ENCODE data around the gene ST3GAL4.

The ST3GAL4 gene

GRCh38 chr11:126331286-126331685 is 24.2 kb upstream of the ST3GAL4 start:
- no peak for DNase-seq (ENCODE audit: low spot score)

GRCh38 chr11:126332221-126332711 is 23.2 kb upstream of the ST3GAL4 start:
- DNase-seq (ENCODE audit: low spot score): no peak

- no peak for DNase-seq (ENCODE audit: low spot score)
These were observed 22.3 kb upstream of the ST3GAL4 start for GRCh38 chr11:126333142-126333541.

- no peak for DNase-seq (ENCODE audit: low spot score)
These were observed 20.6 kb upstream of the ST3GAL4 start for GRCh38 chr11:126334659-126335462.

GRCh38 chr11:126335463-126335760 is 20.1 kb upstream of the ST3GAL4 start:
- no peak for DNase-seq (ENCODE audit: low spot score)

- no peak for DNase-seq (ENCODE audit: low spot score)
These were observed 19.3 kb upstream of the ST3GAL4 start for GRCh38 chr11:126336138-126336541.

GRCh38 chr11:126336671-126337101 is 18.8 kb upstream of the ST3GAL4 start:
- no peak for DNase-seq (ENCODE audit: low spot score)

- DNase-seq (ENCODE audit: low spot score): no peak
These were observed 18.4 kb upstream of the ST3GAL4 start for GRCh38 chr11:126337126-126337473.

- no peak for DNase-seq (ENCODE audit: low spot score)
These were observed 17.8 kb upstream of the ST3GAL4 start for GRCh38 chr11:126337474-126338241.

GRCh38 chr11:126338346-126339055 is 17.0 kb upstream of the ST3GAL4 start:
- no peak for DNase-seq (ENCODE audit: low spot score)

GRCh38 chr11:126339073-126339862 is 16.2 kb upstream of the ST3GAL4 start:
- no peak for DNase-seq (ENCODE audit: low spot score)

- DNase-seq (ENCODE audit: low spot score): no peak
These were observed 15.5 kb upstream of the ST3GAL4 start for GRCh38 chr11:126339863-126340434.

- DNase-seq (ENCODE audit: low spot score): no peak
These were observed 14.4 kb upstream of the ST3GAL4 start for GRCh38 chr11:126340960-126341606.

- no peak for DNase-seq (ENCODE audit: low spot score)
These were observed 13.7 kb upstream of the ST3GAL4 start for GRCh38 chr11:126341760-126342161.

GRCh38 chr11:126343051-126343450 is 12.4 kb upstream of the ST3GAL4 start:
- no peak for DNase-seq (ENCODE audit: low spot score)

GRCh38 chr11:126344141-126345080 is 11.1 kb upstream of the ST3GAL4 start:
- no peak for DNase-seq (ENCODE audit: low spot score)

GRCh38 chr11:126345283-126345682 is 10.2 kb upstream of the ST3GAL4 start:
- no peak for DNase-seq (ENCODE audit: low spot score)

GRCh38 chr11:126345759-126346585 is 9.5 kb upstream of the ST3GAL4 start:
- no peak for DNase-seq (ENCODE audit: low spot score)

- no peak for DNase-seq (ENCODE audit: low spot score)
These were observed 8.9 kb upstream of the ST3GAL4 start for GRCh38 chr11:126346586-126346940.

Measured in globus pallidus (tissue), 1 donor.